GM12864 (cell line): ENCODE measurements around the gene ANGEL2.

Experiments
- DNase-seq: peaks from one replicate; pipeline ENCODE4 v3.0.0-alpha.2; 2011; ENCODE audit warnings: low read depth
- H3K4me3 ChIP-seq: 2 replicates; pipeline ENCODE4 v1.5.1; 2011; ENCODE audit warnings: mild to moderate bottlenecking, low read depth, low read length, control low read depth
- TF ChIP-seq, protein P1 (sequence below): IDR thresholded peaks from 2 replicates; pipeline ENCODE4 v1.5.1; 2011; ENCODE audit warnings: low read depth, mild to moderate bottlenecking, moderate library complexity, low read length, control low read depth, inconsistent platforms; ENCODE audit errors: missing control alignments

ANGEL2 gene, protein sequence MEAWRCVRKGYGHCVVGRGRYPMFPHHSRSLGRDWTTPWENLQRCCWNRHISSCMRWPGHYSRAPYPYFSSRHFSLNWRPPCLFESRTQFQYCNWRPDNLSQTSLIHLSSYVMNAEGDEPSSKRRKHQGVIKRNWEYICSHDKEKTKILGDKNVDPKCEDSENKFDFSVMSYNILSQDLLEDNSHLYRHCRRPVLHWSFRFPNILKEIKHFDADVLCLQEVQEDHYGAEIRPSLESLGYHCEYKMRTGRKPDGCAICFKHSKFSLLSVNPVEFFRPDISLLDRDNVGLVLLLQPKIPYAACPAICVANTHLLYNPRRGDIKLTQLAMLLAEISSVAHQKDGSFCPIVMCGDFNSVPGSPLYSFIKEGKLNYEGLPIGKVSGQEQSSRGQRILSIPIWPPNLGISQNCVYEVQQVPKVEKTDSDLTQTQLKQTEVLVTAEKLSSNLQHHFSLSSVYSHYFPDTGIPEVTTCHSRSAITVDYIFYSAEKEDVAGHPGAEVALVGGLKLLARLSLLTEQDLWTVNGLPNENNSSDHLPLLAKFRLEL

DNA sequence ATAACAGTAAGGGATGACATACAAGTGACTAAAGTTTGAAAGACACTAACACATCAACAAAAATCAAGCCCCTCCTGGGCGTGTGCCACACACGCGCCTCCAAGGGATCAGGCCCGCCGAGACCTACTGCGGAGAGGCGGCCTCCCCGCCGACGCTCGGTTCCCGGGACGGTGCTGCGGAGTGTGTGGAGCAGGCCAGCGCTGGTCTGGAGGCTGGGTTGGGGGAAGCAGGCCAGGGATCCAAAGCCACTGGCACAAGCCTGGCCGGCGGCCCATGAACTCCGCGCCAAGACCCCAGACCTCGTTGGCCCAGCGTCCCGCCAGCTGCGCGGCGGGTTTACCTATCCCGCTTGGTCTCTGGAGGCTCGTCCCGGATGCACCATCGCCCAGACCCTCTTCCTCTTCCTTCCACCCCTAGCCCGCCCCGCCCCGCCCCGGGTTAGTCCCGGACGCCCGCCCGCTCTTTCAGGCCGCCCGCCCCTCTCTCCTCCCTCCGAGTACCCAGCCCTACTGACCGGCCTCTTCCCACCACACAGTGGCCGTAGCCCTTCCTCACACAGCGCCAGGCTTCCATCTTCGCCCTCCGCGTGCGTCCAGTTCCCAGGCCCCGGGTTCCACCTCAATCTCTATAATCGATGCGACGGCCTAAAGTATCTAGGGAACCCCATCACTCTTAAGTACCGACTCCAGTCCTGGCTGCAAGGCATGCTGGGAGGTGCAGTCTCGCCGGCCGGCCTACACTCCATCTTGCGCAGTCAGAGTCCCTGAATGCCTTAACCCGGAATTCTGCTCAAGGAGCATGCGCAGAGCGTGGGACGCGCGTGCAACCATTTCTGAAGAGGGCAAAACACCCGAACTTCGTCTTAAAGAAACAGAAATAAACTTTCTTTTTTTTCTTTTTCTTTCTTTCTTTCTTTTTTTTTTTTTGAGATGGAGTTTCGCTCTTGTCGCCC is at the start of gene ANGEL2:
Gene ANGEL2 (minus strand): TSS at position 769 of the 952 bp plus-strand sequence. CDS start 196 bp downstream, at position 573.
- TF ChIP-seq, protein P1, sequence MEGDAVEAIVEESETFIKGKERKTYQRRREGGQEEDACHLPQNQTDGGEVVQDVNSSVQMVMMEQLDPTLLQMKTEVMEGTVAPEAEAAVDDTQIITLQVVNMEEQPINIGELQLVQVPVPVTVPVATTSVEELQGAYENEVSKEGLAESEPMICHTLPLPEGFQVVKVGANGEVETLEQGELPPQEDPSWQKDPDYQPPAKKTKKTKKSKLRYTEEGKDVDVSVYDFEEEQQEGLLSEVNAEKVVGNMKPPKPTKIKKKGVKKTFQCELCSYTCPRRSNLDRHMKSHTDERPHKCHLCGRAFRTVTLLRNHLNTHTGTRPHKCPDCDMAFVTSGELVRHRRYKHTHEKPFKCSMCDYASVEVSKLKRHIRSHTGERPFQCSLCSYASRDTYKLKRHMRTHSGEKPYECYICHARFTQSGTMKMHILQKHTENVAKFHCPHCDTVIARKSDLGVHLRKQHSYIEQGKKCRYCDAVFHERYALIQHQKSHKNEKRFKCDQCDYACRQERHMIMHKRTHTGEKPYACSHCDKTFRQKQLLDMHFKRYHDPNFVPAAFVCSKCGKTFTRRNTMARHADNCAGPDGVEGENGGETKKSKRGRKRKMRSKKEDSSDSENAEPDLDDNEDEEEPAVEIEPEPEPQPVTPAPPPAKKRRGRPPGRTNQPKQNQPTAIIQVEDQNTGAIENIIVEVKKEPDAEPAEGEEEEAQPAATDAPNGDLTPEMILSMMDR = no peak
- peak; percentile 96 for DNase-seq
- peak within 1 kb of the TSS; percentile 97 for H3K4me3 ChIP-seq

DNA sequence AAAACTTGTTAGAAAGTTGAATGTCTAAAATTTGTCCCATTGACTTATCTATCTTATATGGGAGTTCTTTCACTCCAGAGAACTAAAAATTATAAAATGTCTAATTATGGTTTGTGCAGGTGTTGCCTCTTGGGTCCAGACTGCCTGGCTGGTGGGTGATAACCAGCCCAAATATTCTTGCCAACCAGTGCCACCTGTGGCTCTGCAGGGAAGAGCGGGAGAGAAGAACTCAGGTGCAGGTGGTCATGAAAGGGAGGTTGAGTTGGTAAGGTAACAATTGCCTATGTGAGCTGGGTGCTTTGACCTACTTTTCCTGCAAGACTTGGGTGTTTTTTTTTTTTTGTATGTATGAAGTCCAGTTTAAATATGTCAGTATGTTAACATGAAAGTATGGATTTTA is 45.6 kb upstream of the ANGEL2 start:
- H3K4me3 ChIP-seq = no peak overlapping the region
- TF ChIP-seq, protein P1 = no peak
- DNase-seq = no peak

DNA sequence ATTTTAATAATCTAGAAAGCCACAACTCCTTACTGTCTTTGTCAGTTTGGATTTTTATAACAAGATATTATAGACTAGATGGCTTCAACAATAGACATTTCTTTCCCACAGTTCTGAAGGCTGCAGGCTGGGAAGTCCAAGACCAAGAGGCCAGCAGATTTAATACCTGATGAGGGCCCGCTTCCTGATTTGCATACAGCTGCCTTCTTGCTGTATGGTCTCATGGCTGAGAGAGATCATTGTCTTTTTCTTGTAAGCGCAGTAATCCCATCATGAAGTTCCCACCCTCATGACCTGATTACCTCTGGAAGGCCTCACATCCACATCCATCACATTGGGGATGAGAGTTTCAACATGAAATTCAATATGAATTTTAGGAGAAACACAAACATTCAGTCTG is 45.2 kb upstream of the ANGEL2 start:
- H3K4me3 ChIP-seq = no peak overlapping the region
- TF ChIP-seq, protein P1 = no peak
- no peak for DNase-seq

DNA sequence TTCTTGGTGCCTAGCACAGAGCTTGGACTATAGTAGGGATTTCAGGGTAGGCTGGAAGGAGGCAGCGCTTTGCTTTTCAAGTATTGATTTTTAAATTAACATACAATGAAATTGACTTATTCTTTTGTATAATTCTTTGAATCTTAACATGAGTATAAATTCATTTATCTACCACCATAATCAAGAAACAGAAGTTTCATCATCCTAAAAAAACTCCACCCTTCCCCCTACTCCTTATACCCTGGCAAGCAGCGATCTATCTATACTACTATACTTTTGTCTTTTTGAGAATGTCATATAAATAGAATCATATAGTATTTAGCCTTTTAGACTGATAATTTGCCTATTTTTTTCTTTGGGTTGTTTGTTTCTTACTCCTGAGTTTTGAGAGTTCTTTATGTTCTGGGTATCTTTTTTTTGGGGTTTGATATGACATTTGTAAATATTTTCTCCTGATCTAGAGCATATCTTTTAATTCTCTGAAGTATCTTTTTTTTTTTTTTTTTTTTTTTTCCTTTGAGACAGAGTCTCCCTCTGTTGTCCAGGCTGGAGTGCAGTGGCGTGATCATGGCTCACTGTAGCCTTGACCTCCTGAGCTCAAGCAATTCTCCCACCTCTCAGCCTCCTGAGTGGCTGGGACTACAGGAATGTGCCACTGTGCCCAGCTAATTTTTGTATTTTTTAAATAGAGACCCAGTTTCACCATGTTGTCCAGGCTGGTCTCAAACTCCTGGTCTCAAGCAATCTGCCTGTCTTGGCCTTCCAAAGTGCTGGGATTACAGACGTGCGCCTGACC is 41.8 kb upstream of the ANGEL2 start:
- TF ChIP-seq, protein P1 = no peak
- H3K4me3 ChIP-seq = no peak overlapping the region
- DNase-seq = no peak

DNA sequence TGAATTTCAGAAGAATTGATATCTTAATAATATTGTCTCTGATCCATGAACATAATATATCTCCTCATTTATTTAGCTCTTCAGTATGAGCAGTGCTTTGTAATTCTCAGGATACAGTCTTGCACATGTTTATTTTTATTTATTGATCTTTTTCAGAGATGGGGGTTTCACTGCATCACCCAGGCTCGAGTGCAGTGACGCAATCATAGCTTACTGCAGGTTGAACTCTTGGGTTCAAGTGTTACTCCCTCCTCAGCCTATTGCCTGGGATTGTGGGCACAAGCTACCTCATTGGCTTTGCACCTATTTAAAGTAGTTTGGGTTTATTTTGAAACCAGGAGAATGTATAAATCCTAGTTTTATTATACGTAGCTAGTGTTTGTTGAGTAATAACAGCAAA is 40.1 kb upstream of the ANGEL2 start:
- DNase-seq = no peak
- no peak overlapping the region for H3K4me3 ChIP-seq
- TF ChIP-seq, protein P1 = no peak
